Measurements from ENCODE around the gene ANKRD11. TPM values are rescaled to one million over a fixed set of nuclear protein-coding genes. Genes with fewer than 3 reads are reported as not detected.

Gene ANKRD11
- polyA plus RNA-seq, 1 donor (not counting 4 experiments of a cell fraction or from before 2014, with no cell fraction given), result 30.1 TPM

GRCh38 chr16:89485701-89486246 is 4.6 kb downstream of the ANKRD11 start:
- H3K9ac ChIP-seq (ENCODE audit: control insufficient read depth, extremely low read depth, insufficient read depth, low read length), result no peak overlapping the region
- H3K27me3 ChIP-seq (ENCODE audit: control insufficient read depth, extremely low read depth, insufficient read depth, low read length), result no peaks in the 10 kb centered on the region
- H3K9me3 ChIP-seq (ENCODE audit: control insufficient read depth, low read depth, low read length), result no peaks in the 10 kb centered on the region
- no peak for FAIRE-seq
- peaks cover 69% of the 10 kb centered on the region for H3K4me1 ChIP-seq (ENCODE audit: control insufficient read depth, extremely low read depth, insufficient read depth, low read length)
- H3K36me3 ChIP-seq (ENCODE audit: control insufficient read depth in 2 of 2, extremely low read depth in 1 of 2, insufficient read depth in 2 of 2, low read length in 2 of 2), result peaks cover 2 to 26% of the 10 kb centered on the region in 2 experiments
- no peak overlapping the region for H3K4me3 ChIP-seq (ENCODE audit: control insufficient read depth in 2 of 3, extremely low read depth in 1 of 3, insufficient read depth in 2 of 3, low read depth in 1 of 3, low read length in 3 of 3)
- H2AFZ ChIP-seq (ENCODE audit: control insufficient read depth, low read length), result no peak overlapping the region
- peak overlapping the region; percentile 51 for H3K4me2 ChIP-seq (ENCODE audit: control insufficient read depth, extremely low read depth, insufficient read depth, low read depth, low read length)
- TF ChIP-seq EZH2 (IDR thresholded peaks at IDR 0.05; ENCODE audit: low read length), result no peak
- TF ChIP-seq, protein P1, sequence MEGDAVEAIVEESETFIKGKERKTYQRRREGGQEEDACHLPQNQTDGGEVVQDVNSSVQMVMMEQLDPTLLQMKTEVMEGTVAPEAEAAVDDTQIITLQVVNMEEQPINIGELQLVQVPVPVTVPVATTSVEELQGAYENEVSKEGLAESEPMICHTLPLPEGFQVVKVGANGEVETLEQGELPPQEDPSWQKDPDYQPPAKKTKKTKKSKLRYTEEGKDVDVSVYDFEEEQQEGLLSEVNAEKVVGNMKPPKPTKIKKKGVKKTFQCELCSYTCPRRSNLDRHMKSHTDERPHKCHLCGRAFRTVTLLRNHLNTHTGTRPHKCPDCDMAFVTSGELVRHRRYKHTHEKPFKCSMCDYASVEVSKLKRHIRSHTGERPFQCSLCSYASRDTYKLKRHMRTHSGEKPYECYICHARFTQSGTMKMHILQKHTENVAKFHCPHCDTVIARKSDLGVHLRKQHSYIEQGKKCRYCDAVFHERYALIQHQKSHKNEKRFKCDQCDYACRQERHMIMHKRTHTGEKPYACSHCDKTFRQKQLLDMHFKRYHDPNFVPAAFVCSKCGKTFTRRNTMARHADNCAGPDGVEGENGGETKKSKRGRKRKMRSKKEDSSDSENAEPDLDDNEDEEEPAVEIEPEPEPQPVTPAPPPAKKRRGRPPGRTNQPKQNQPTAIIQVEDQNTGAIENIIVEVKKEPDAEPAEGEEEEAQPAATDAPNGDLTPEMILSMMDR (optimal IDR thresholded peaks at IDR 0.05 in 1 of 3, IDR thresholded peaks at IDR 0.05 in 1 of 3, conservative IDR thresholded peaks at IDR 0.05 in 1 of 3; ENCODE audit: extremely low read depth in 1 of 3, insufficient read depth in 2 of 3, low read length in 3 of 3), result no peak
- peaks cover 90% of the 10 kb centered on the region for H3K79me2 ChIP-seq (ENCODE audit: control insufficient read depth, insufficient read depth, low read length)
- peaks cover 67% of the 10 kb centered on the region for H4K20me1 ChIP-seq (ENCODE audit: control insufficient read depth, extremely low read depth, insufficient read depth, low read length)
- no peak overlapping the region for H3K27ac ChIP-seq (ENCODE audit: control insufficient read depth, insufficient read depth, low read length)
- no peak for DNase-seq (ENCODE audit: low read depth, low spot score)
- peaks cover 17% of the 10 kb centered on the region for H3K9me1 ChIP-seq (ENCODE audit: control insufficient read depth, extremely low read depth, insufficient read depth, low read length)
- dilution Hi-C loops (cut with MboI; ENCODE audit: extremely low pct_ligation_motif_present, low sequenced_read_pairs), result no loop called here

DNA sequence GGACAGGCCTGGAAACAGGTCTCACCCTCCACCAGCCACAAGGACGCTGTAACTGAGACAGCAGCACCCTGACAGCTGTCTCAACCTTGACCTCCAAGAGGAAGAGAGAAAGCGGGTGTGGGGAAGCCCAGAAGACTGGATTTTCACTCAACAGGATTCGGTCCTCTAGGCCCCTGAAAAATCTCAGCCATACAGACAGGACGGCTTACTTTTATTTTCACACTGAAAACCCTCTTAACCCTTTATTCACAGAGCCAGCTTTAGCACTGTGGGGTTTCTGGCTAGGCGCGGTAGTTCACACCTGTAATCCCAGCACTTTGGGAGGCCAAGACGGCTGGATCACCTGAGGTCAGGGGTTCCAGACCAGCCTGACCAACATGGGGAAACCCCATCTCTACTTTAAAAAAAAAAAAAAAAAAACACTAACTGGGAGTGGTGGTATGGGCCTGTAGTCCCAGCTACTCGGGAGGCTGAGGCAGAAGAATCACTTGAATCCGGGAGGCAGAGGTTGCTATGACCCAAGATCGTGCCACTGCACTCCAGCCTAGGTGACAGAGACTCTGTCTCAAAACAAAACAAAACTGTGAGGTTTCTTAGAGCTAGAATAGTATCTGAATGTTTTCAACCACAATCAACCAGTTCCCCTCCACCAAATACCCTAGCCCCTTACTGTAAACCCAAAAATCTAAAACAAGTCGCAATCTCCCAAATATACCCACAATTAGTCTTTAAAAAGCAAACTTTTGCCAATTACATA is 5.3 kb downstream of the ANKRD11 start:
- Histone ChIP-seq H3K9me3 (ENCODE audit: control insufficient read depth, low read depth, low read length) (no peaks in the 10 kb centered on the region), H3K79me2 (ENCODE audit: control insufficient read depth, insufficient read depth, low read length) (peaks cover 94% of the 10 kb centered on the region), H3K4me2 (ENCODE audit: control insufficient read depth, extremely low read depth, insufficient read depth, low read depth, low read length) (peak overlapping the region; percentile 16), H3K9ac (ENCODE audit: control insufficient read depth, extremely low read depth, insufficient read depth, low read length) (no peak overlapping the region), H3K4me3 (ENCODE audit: control insufficient read depth in 2 of 3, extremely low read depth in 1 of 3, insufficient read depth in 2 of 3, low read depth in 1 of 3, low read length in 3 of 3) (no peak overlapping the region), H4K20me1 (ENCODE audit: control insufficient read depth, extremely low read depth, insufficient read depth, low read length) (peaks cover 71% of the 10 kb centered on the region), H2AFZ (ENCODE audit: control insufficient read depth, low read length) (no peak overlapping the region), H3K27me3 (ENCODE audit: control insufficient read depth, extremely low read depth, insufficient read depth, low read length) (no peaks in the 10 kb centered on the region), H3K9me1 (ENCODE audit: control insufficient read depth, extremely low read depth, insufficient read depth, low read length) (peaks cover 19% of the 10 kb centered on the region), H3K36me3 (ENCODE audit: control insufficient read depth in 2 of 2, extremely low read depth in 1 of 2, insufficient read depth in 2 of 2, low read length in 2 of 2) (peaks cover 2 to 26% of the 10 kb centered on the region in 2 experiments), H3K4me1 (ENCODE audit: control insufficient read depth, extremely low read depth, insufficient read depth, low read length) (peaks cover 72% of the 10 kb centered on the region), H3K27ac (ENCODE audit: control insufficient read depth, insufficient read depth, low read length) (no peak overlapping the region)
- dilution Hi-C loops (cut with MboI; ENCODE audit: extremely low pct_ligation_motif_present, low sequenced_read_pairs), result no loop called here
- no peak for TF ChIP-seq EZH2 (IDR thresholded peaks at IDR 0.05; ENCODE audit: low read length)
- TF ChIP-seq, protein P1 (optimal IDR thresholded peaks at IDR 0.05 in 1 of 3, IDR thresholded peaks at IDR 0.05 in 1 of 3, conservative IDR thresholded peaks at IDR 0.05 in 1 of 3; ENCODE audit: extremely low read depth in 1 of 3, insufficient read depth in 2 of 3, low read length in 3 of 3), result no peak
- DNase-seq (ENCODE audit: low read depth, low spot score) (no peak), FAIRE-seq (no peak)
